ENCODE measurements around the gene CERT1.
A peak's percentile ranks its signal among the peaks of the same experiment; 100 is the strongest.
"Not testable (repeated sequence)": the region's sequence is repeated elsewhere in the genome, so short reads cannot be mapped to it uniquely, and the experiment has no call there.

CERT1 gene, protein sequence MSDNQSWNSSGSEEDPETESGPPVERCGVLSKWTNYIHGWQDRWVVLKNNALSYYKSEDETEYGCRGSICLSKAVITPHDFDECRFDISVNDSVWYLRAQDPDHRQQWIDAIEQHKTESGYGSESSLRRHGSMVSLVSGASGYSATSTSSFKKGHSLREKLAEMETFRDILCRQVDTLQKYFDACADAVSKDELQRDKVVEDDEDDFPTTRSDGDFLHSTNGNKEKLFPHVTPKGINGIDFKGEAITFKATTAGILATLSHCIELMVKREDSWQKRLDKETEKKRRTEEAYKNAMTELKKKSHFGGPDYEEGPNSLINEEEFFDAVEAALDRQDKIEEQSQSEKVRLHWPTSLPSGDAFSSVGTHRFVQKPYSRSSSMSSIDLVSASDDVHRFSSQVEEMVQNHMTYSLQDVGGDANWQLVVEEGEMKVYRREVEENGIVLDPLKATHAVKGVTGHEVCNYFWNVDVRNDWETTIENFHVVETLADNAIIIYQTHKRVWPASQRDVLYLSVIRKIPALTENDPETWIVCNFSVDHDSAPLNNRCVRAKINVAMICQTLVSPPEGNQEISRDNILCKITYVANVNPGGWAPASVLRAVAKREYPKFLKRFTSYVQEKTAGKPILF

DNA sequence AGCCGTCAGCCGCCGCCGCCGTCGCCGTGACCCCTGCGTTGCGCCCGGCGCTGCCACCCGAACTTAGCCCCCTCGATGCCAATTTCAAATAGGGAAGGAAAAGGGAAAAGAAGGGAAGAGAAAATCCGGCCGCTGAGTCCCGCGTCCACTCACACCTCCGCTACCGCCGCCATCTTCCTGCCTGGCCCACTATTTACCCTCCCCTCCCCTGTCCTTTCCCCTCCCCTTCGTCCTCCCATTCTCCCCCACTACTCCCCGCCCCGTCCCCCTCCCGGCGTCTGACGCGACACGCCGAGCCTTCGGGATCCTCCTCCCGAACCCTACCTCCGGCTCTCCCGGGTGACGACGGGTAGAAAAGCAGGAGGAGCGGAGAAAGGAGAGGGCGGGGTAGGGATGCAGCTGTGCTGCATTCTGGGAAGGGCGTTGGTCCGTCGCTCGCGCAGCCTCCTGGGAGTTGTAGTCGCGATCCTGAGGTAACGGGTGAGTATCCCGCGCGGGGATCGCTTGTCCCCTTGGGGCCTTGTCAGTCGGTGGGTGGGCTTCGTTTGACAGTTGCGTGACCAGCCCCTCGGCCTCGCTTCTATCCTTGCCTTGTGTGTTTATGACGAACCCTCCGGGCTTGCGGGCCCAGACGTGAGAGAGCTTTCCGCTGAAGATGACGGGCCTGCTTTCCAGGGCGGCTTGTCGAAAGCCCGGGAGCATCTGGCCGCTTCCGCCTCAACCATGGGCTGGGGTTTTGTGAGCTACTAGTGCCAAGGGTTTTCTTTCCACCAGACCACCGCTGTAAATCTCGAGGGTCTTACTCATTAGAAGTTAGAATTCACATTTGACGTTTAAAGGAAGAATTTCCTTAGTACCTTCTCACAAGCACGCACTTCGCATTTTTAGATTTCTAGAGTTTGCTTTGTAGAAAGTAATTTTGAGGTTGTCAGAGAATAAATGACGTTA, at the start of gene CERT1, which contains the start of gene POLK:
TSS of gene CERT1 (minus strand) at position 195 of the 948 bp plus-strand sequence. CDS start 422 bp downstream, outside the sequence.
TSS of gene POLK (plus strand) at position 457 of the 948 bp plus-strand sequence.
- peak; percentile 100 for DNase-seq (ENCODE audit: low spot score)
- ChIA-PET POLR2A (ENCODE audit: low non-redundant PET) (interaction anchor here (0.6 to 0.7 kb wide), 2 partner anchors 90 to 157 kb away, joined by 3 to 4 read pairs; no protein-coding TSS in a partner anchor), CTCF (interaction anchor here (0.5 kb wide), 1 partner anchor 1167 kb away, joined by 3 read pairs; no protein-coding TSS in a partner anchor)
- TF ChIP-seq, protein P1, sequence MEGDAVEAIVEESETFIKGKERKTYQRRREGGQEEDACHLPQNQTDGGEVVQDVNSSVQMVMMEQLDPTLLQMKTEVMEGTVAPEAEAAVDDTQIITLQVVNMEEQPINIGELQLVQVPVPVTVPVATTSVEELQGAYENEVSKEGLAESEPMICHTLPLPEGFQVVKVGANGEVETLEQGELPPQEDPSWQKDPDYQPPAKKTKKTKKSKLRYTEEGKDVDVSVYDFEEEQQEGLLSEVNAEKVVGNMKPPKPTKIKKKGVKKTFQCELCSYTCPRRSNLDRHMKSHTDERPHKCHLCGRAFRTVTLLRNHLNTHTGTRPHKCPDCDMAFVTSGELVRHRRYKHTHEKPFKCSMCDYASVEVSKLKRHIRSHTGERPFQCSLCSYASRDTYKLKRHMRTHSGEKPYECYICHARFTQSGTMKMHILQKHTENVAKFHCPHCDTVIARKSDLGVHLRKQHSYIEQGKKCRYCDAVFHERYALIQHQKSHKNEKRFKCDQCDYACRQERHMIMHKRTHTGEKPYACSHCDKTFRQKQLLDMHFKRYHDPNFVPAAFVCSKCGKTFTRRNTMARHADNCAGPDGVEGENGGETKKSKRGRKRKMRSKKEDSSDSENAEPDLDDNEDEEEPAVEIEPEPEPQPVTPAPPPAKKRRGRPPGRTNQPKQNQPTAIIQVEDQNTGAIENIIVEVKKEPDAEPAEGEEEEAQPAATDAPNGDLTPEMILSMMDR (conservative IDR thresholded peaks at IDR 0.05; ENCODE audit: low read depth): no peak
- peak within 1 kb of the TSS; percentile 87 for H3K27ac ChIP-seq

DNA sequence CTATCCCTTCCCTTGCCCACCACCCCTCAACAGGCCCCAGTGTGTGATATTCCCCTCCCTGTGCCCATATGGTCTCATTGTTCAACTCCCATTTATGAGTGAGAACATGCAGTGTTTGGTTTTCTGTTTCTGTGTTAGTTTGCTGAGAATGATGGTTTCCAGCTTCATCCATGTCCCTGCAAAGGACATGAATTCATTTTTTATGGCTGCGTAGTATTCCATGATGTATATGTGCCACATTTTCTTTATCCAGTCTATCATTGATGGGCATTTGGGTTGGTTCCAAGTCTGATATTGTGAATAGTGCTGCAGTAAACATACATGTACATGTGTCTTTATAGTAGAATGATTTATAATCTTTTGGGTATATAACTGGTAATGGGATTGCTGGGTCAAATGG, 49.2 kb upstream of the CERT1 start:
- CTCF ChIA-PET; H3K27ac ChIP-seq; DNase-seq (ENCODE audit: low spot score); POLR2A ChIA-PET (ENCODE audit: low non-redundant PET): not testable (repeated sequence)

DNA sequence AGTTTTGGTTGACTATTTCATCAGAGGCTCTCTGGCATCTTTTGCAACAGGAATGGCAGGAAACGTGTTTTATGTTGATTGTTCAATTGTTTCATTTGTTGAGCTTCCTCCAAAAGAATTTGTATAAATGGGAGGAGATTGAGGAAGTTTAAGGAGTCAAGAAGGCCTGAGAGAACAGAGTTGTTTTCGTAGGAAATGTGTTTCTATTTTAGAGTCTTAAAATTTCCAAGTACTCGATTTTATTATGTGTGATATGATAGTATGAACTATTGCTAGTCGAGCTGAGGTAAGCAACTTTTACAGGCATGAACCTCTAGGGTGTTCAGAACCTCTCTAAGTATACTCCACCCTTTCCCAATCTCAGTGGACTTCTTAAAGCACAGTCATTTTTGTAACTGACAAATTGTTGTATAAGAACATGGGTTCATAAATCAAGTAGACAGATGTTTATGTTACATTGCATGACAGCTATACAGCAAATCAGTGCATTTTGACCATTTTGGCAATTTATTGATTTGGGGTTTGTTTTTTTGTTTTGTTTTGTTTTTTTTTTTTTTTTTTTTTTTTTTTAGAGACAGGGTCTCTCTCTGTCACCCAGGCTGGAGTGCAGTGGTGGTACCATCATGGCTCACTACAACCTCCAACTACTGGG, 47.7 kb upstream of the CERT1 start:
- TF ChIP-seq, protein P1 (conservative IDR thresholded peaks at IDR 0.05; ENCODE audit: low read depth): no peak
- ChIA-PET CTCF (no interaction called here), POLR2A (ENCODE audit: low non-redundant PET) (no interaction called here)
- no peak overlapping the region for H3K27ac ChIP-seq
- DNase-seq (ENCODE audit: low spot score): no peak

DNA sequence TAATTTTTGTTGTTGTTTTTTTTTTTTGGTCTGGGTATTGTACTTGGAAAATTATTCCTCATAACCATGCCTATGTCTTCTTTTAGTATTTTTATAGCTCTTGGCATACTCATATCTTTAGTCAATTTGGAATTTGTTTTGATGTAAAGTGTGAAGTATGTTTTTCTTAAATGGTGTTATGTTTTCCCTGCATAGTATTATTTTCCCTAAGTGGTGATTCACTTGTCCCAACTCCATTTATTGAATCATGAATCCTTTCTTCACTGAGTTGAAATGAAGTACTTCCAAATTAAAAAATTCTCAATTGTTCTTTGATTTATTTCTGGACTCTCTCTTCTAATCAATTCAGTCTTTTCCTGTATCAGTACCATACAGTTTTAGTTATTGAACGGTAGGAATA, 46.8 kb upstream of the CERT1 start:
- TF ChIP-seq, protein P1 (conservative IDR thresholded peaks at IDR 0.05; ENCODE audit: low read depth): no peak
- CTCF ChIA-PET: no interaction called here
- POLR2A ChIA-PET (ENCODE audit: low non-redundant PET): no interaction called here

DNA sequence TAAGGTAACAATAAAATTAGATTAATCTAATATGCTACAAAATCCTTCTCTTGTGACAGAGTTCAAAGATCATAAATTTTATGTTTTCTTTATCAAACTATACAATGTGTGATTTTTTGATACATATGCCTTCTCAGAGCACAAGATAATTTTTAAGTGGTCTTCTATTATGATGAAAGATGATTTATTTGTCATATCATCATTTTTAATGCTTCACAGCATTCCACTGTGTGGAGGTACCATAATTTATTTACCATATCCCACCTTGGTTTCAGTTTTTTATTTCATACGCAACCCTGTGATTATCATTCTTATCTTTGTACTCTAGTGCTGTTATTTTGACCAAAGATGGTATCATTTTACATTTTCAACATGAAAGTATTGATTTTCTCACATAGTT, 41.9 kb upstream of the CERT1 start:
- POLR2A ChIA-PET (ENCODE audit: low non-redundant PET): no interaction called here
- CTCF ChIA-PET: no interaction called here
- TF ChIP-seq, protein P1 (conservative IDR thresholded peaks at IDR 0.05; ENCODE audit: low read depth): no peak

More for the DNA sequence above, 46.8 kb upstream of the CERT1 start:
- DNase-seq (ENCODE audit: low spot score): no peak
- H3K27ac ChIP-seq: no peak overlapping the region

DNA sequence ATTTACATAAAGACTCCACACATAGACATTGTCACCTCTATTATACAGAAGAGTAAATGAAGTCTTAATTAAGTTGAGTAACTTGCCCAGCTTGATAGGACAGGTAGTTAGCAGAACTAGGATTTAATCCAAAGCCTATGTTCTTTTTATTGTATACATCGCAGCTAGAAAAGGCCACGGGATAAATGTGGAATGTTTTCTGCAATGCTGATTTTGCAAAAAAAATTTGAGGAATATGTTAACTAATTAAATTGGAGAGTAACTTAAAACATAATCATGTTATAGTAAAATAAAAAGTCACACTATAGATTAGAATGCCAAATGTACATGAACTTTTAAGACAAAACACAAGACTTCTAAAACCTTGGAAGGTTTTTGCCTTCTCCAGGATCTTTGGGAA, 41.3 kb upstream of the CERT1 start:
- CTCF ChIA-PET: interaction anchor here (0.6 kb wide), 1 partner anchor 226 kb away, joined by 3 read pairs; no protein-coding TSS in a partner anchor
- POLR2A ChIA-PET (ENCODE audit: low non-redundant PET): no interaction called here
- no peak for DNase-seq (ENCODE audit: low spot score)
- no peak overlapping the region for H3K27ac ChIP-seq
- TF ChIP-seq, protein P1 (conservative IDR thresholded peaks at IDR 0.05; ENCODE audit: low read depth): no peak

More for the DNA sequence above, 41.9 kb upstream of the CERT1 start:
- no peak for DNase-seq (ENCODE audit: low spot score)
- no peak overlapping the region for H3K27ac ChIP-seq

All from RWPE1 (cell line).